SW480 (cell line): Measurements from ENCODE around the gene KRTAP4-7.
"Not testable (repeated sequence)": the region's sequence is repeated elsewhere in the genome, so short reads cannot be mapped to it uniquely, and the experiment has no call there.

Experiments
- DNase-seq: peaks from one replicate; pipeline ENCODE4 v3.0.0-alpha.2; 2016; ENCODE audit warnings: low spot score

KRTAP4-7 gene

GRCh38 chr17:41084100-41084856, at the start of gene KRTAP4-7:
TSS of gene KRTAP4-7 (plus strand) at chr17:41084150. CDS start at chr17:41084207, 57 bp downstream.
- not testable (repeated sequence) for DNase-seq

- DNase-seq, result not testable (repeated sequence)
Measured at GRCh38 chr17:41034346-41034935, 49.5 kb upstream of the KRTAP4-7 start, which contains the start of gene KRTAP1-3. TSS of gene KRTAP1-3 (minus strand) at chr17:41034874. CDS start at chr17:41034821, 53 bp downstream.

GRCh38 chr17:41037853-41038350, 46.0 kb upstream of the KRTAP4-7 start:
- no peak for DNase-seq

GRCh38 chr17:41040783-41041571, 43.0 kb upstream of the KRTAP4-7 start, which contains the start of gene KRTAP1-1:
TSS of gene KRTAP1-1 (minus strand) at chr17:41041450. CDS start at chr17:41041397, 53 bp downstream.
- DNase-seq, result not testable (repeated sequence)

- DNase-seq, result no peak
Measured at GRCh38 chr17:41042953-41043352, 41.0 kb upstream of the KRTAP4-7 start.

- not testable (repeated sequence) for DNase-seq
Measured at GRCh38 chr17:41046735-41047465, 37.0 kb upstream of the KRTAP4-7 start, which contains the start of gene KRTAP2-1. TSS of gene KRTAP2-1 (minus strand) at chr17:41047316. CDS start at chr17:41047267, 49 bp downstream.

GRCh38 chr17:41048441-41048840, 35.5 kb upstream of the KRTAP4-7 start:
- no peak for DNase-seq

- DNase-seq, result no peak
Measured at GRCh38 chr17:41049110-41049509, 34.8 kb upstream of the KRTAP4-7 start.

GRCh38 chr17:41052566-41052965, 31.4 kb upstream of the KRTAP4-7 start:
- no peak for DNase-seq

GRCh38 chr17:41054025-41054424, 29.9 kb upstream of the KRTAP4-7 start:
- no peak for DNase-seq

GRCh38 chr17:41054556-41054955, 29.4 kb upstream of the KRTAP4-7 start:
- not testable (repeated sequence) for DNase-seq

- DNase-seq, result not testable (repeated sequence)
Measured at GRCh38 chr17:41055130-41055529, 28.8 kb upstream of the KRTAP4-7 start, which contains the start of gene KRTAP2-2. TSS of gene KRTAP2-2 (minus strand) at chr17:41055230. CDS start at chr17:41055211, 19 bp downstream.

GRCh38 chr17:41057547-41057946, 26.4 kb upstream of the KRTAP4-7 start:
- DNase-seq, result no peak

- no peak for DNase-seq
Measured at GRCh38 chr17:41058741-41059140, 25.2 kb upstream of the KRTAP4-7 start.

GRCh38 chr17:41059276-41060051, 24.5 kb upstream of the KRTAP4-7 start:
- DNase-seq, result peak; percentile 60

GRCh38 chr17:41060052-41060604, 23.8 kb upstream of the KRTAP4-7 start, which contains the start of gene KRTAP2-3:
TSS of gene KRTAP2-3 (minus strand) at chr17:41060114. CDS start at chr17:41060050, 64 bp downstream.
- peak; percentile 81 for DNase-seq

GRCh38 chr17:41061964-41062363, 22.0 kb upstream of the KRTAP4-7 start:
- peak; percentile 40 for DNase-seq

GRCh38 chr17:41063449-41063848, 20.5 kb upstream of the KRTAP4-7 start:
- no peak for DNase-seq

GRCh38 chr17:41064301-41064700, 19.6 kb upstream of the KRTAP4-7 start:
- no peak for DNase-seq
